A549 (cell line): ENCODE data around the gene GNAT3. TPM values are rescaled to one million over a fixed set of nuclear protein-coding genes. Genes with fewer than 3 reads are reported as not detected.

ENCODE experiments used
- ATAC-seq, 2 experiments: fragments of 200-7000 bp in 1 of 2; fragments of >200 bp in 1 of 2; cut with Nextera tagmentation in 1 of 2; cut with Tn5 transposase in 1 of 2; 3 replicates each; pipeline versions ENCODE4 v1.8.0 to v1.9.1; 2018 to 2020; ENCODE audit warnings: mild to moderate bottlenecking in 1 of 2, moderate library complexity in 1 of 2
- CTCF ChIA-PET: fragments of 300-600 bp; sonication (Branson Sonifier 250); formaldehyde crosslinking; extraction: SDS; loops from one replicate; lab custom pipeline; 2021; ENCODE audit warnings: antibody characterized with exemption, inconsistent platforms; lab: Yijun Ruan, JAX
- POLR2A ChIA-PET: fragments of 350-600 bp; formaldehyde crosslinking; extraction: SDS; loops from one replicate; lab custom pipeline; 2021; ENCODE audit warnings: antibody characterized with exemption, inconsistent platforms; lab: Yijun Ruan, JAX
- DNase-seq, 2 experiments: peaks; one replicate each; pipeline versions ENCODE4 v3.0.0 to v3.0.0-alpha.2; 2011 to 2016; ENCODE audit warnings: low read depth in 1 of 2, low spot score in 1 of 2
- FAIRE-seq: peaks from 2 replicates; lab custom pipeline; 2011; peaks lifted over from hg19 to GRCh38; lab: Jason Lieb, UNC
- H3K27ac ChIP-seq, 2 experiments: fragments of >200 bp; sonication (Bioruptor Twin); formaldehyde crosslinking; 3 replicates each; pipeline ENCODE4 v1.5.1; 2016 to 2017
- H3K4me1 ChIP-seq: fragments of >200 bp; sonication (Bioruptor Twin); formaldehyde crosslinking; 3 replicates; pipeline ENCODE4 v1.6.1; 2016
- H3K4me2 ChIP-seq: fragments of >200 bp; sonication (Bioruptor Twin); formaldehyde crosslinking; 3 replicates; pipeline ENCODE4 v1.6.1; 2016
- H3K4me3 ChIP-seq: fragments of >200 bp; sonication (Bioruptor Twin); formaldehyde crosslinking; 3 replicates; pipeline ENCODE4 v1.5.1; 2016
- H3K9me3 ChIP-seq: fragments of >200 bp; sonication (Bioruptor Twin); formaldehyde crosslinking; 3 replicates; pipeline ENCODE4 v1.6.1; 2016
- ATOH8 ChIP-seq: fragments of 250-450 bp; sonication (Bioruptor Pico); IDR thresholded peaks from 2 replicates; pipeline ENCODE4 v1.5.0; 2020; ENCODE audit warnings: low read depth, mild to moderate bottlenecking, moderate library complexity
- CBX2 ChIP-seq: fragments of 200-600 bp; sonication (generic); IDR thresholded peaks from 2 replicates; pipeline ENCODE4 v1.6.1; 2016; ENCODE audit warnings: low read depth, mild to moderate bottlenecking, borderline replicate concordance
- CBX8 ChIP-seq: fragments of 200-600 bp; sonication (generic); IDR thresholded peaks from 2 replicates; pipeline ENCODE4 v1.6.1; 2016
- CEBPB ChIP-seq, 2 experiments: fragments of >200 bp in 1 of 2; sonication (Bioruptor Twin) in 1 of 2; formaldehyde crosslinking in 1 of 2; IDR thresholded peaks; 2 replicates each; pipeline ENCODE4 v1.6.1; 2012 to 2016
- ELK1 ChIP-seq: fragments of 150-350 bp; IDR thresholded peaks from 2 replicates; pipeline ENCODE4 v1.6.1; 2014; ENCODE audit warnings: low read depth, mild to moderate bottlenecking, low read length
- EP300 ChIP-seq, 2 experiments: fragments of >200 bp; sonication (Bioruptor Twin); formaldehyde crosslinking; IDR thresholded peaks; 2 replicates in 1 of 2; 3 replicates in 1 of 2; pipeline ENCODE4 v1.6.1; 2016 to 2017
- ESRRA ChIP-seq: fragments of 150-350 bp; IDR thresholded peaks from 2 replicates; pipeline ENCODE4 v1.6.1; 2014; ENCODE audit warnings: mild to moderate bottlenecking, low read length, borderline replicate concordance
- FOSB ChIP-seq: fragments of 250-450 bp; sonication (Bioruptor Pico); IDR thresholded peaks from 2 replicates; pipeline ENCODE4 v1.5.0; 2020; ENCODE audit warnings: mild to moderate bottlenecking, moderate library complexity
- FOSL2 ChIP-seq, 2 experiments: fragments of 450-650 bp in 1 of 2; fragments of >200 bp in 1 of 2; sonication (Bioruptor Twin) in 1 of 2; formaldehyde crosslinking; IDR thresholded peaks; 2 replicates each; pipeline versions ENCODE4 v1.5.0 to v1.6.1; 2016 to 2020; ENCODE audit warnings: mild to moderate bottlenecking in 1 of 2, moderate library complexity in 1 of 2
- GATA3 ChIP-seq: IDR thresholded peaks from 2 replicates; pipeline ENCODE4 v1.6.1; 2012; ENCODE audit warnings: borderline replicate concordance
- HOXB5 ChIP-seq: fragments of 250-450 bp; sonication (Bioruptor Pico); IDR thresholded peaks from 2 replicates; pipeline ENCODE4 v1.5.0; 2020; ENCODE audit warnings: mild to moderate bottlenecking, moderate library complexity
- JUN ChIP-seq, 2 experiments: fragments of >200 bp; sonication (Bioruptor Twin); formaldehyde crosslinking; IDR thresholded peaks; 2 replicates in 1 of 2; 3 replicates in 1 of 2; pipeline ENCODE4 v1.6.1; 2016 to 2017
- JUNB ChIP-seq: fragments of >200 bp; sonication (Bioruptor Twin); formaldehyde crosslinking; IDR thresholded peaks from 2 replicates; pipeline ENCODE4 v1.6.1; 2016
- KDM5A ChIP-seq: fragments of 200-600 bp; sonication (generic); IDR thresholded peaks from 2 replicates; pipeline ENCODE4 v1.6.1; 2016; ENCODE audit warnings: antibody characterized with exemption, mild to moderate bottlenecking
- MAFK ChIP-seq: fragments of 450-650 bp; IDR thresholded peaks from 2 replicates; pipeline ENCODE4 v1.6.1; 2014; ENCODE audit not compliant: partially characterized antibody
- NFE2L2 ChIP-seq: fragments of 150-350 bp; conservative IDR thresholded peaks from 2 replicates; pipeline ENCODE4 v1.6.1; 2014; ENCODE audit warnings: low read length
- NPAS2 ChIP-seq: fragments of 250-450 bp; sonication (Bioruptor Pico); IDR thresholded peaks from 2 replicates; pipeline ENCODE4 v1.8.0; 2022; ENCODE audit warnings: mild to moderate bottlenecking, moderate library complexity, borderline replicate concordance
- NR3C1 ChIP-seq: fragments of >200 bp; sonication (Bioruptor Twin); formaldehyde crosslinking; IDR thresholded peaks from 3 replicates; pipeline ENCODE4 v1.6.1; 2017
- PBX3 ChIP-seq: IDR thresholded peaks from 2 replicates; pipeline ENCODE4 v1.6.1; 2012
- RARB ChIP-seq: fragments of 250-450 bp; sonication (Bioruptor Pico); IDR thresholded peaks from 2 replicates; pipeline ENCODE4 v1.8.0; 2021; ENCODE audit warnings: mild to moderate bottlenecking, moderate library complexity
- REST ChIP-seq: fragments of 200-600 bp; sonication (generic); IDR thresholded peaks from 2 replicates; pipeline ENCODE4 v1.6.1; 2016; ENCODE audit warnings: antibody characterized with exemption, mild to moderate bottlenecking, moderate library complexity
- SMC3 ChIP-seq: fragments of >200 bp; sonication (Bioruptor Twin); formaldehyde crosslinking; IDR thresholded peaks from 3 replicates; pipeline ENCODE4 v1.6.1; 2018; ENCODE audit warnings: inconsistent platforms
- SREBF2 ChIP-seq: fragments of 450-650 bp; IDR thresholded peaks from 2 replicates; pipeline ENCODE4 v1.6.1; 2014; ENCODE audit warnings: mild to moderate bottlenecking, moderate library complexity
- TFCP2L1 ChIP-seq: fragments of 250-450 bp; sonication (Bioruptor Pico); IDR thresholded peaks from 2 replicates; pipeline ENCODE4 v1.5.0; 2021; ENCODE audit warnings: mild to moderate bottlenecking
- ZNF302 ChIP-seq: fragments of 250-450 bp; sonication (Bioruptor Pico); IDR thresholded peaks from 2 replicates; pipeline ENCODE4 v1.9.0; 2021; ENCODE audit warnings: inconsistent platforms, mild to moderate bottlenecking, moderate library complexity
- ZSCAN20 ChIP-seq: fragments of 250-450 bp; sonication (Bioruptor Pico); IDR thresholded peaks from 2 replicates; pipeline ENCODE4 v1.8.0; 2022; ENCODE audit warnings: mild to moderate bottlenecking, moderate library complexity
- WGBS: methylation state at CpG from one replicate; pipeline ENCODE4 v1.1.6; 2017; ENCODE audit errors: missing lambda C conversion rate; 5-methylcytosine and 5-hydroxymethylcytosine counted together
- polyA plus RNA-seq, 4 experiments: library from polyadenylated mRNA; depleted of rRNA in 3 of 4; stranded (reverse); fragments of >200 nt; fragmentation: RNase III in 1 of 4; extraction: RNeasy Plus Mini Kit Qiagen cat#74134 plus additional on column Dnase treatment in 1 of 4; gene quantifications; 2 replicates in 3 of 4; 3 replicates in 1 of 4; pipeline ENCODE4 v1.2.3, GENCODE V29; 2011 to 2017
- TF ChIP-seq, protein P1 (sequence below): IDR thresholded peaks from 2 replicates; pipeline ENCODE4 v1.6.1; 2012
- TF ChIP-seq, protein P2 (sequence below): fragments of >200 bp; sonication (Bioruptor Twin); formaldehyde crosslinking; IDR thresholded peaks from 3 replicates; pipeline ENCODE4 v1.6.1; 2016

The GNAT3 gene
- polyA plus RNA-seq, 2 of the 4 experiments (the other 2 are of a cell fraction): not detected

GRCh38 chr7:80542398-80542797 lies 30.5 kb upstream of the GNAT3 start:
- H3K9me3 ChIP-seq: peaks cover 5% of the 10 kb centered on the region; the same call in 2 of the 3 replicates
- TF ChIP-seq GATA3 (peak; percentile 91), NPAS2 (CRISPR knock-in tag) (no peak), ZSCAN20 (CRISPR knock-in tag) (no peak), JUNB (peak; percentile 53), ELK1 (no peak), EP300 (IDR thresholded peaks at IDR 0.05) (peak in 1 of 2 experiments; percentile 34; a peak in 2 of 5 replicates), FOSL2 (IDR thresholded peaks at IDR 0.05) (peak; percentile 42; the same call in 1 of the 2 replicates), FOSL2 (CRISPR knock-in tag; IDR thresholded peaks at IDR 0.05) (peak; percentile 67), CEBPB (IDR thresholded peaks at IDR 0.05) (peak; percentile 47 to 49; a peak in 3 of 4 replicates), MAFK (peak; percentile 87), SMC3 (0 out of 3 replicates have a peak, but pooled peaks have one; percentile 19)
- TF ChIP-seq, protein P1, sequence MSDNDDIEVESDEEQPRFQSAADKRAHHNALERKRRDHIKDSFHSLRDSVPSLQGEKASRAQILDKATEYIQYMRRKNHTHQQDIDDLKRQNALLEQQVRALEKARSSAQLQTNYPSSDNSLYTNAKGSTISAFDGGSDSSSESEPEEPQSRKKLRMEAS: no peak
- peak; percentile 36 for FAIRE-seq
- peak overlapping the region; percentile 53 to 78 for H3K27ac ChIP-seq
- H3K4me1 ChIP-seq: peaks cover 14% of the 10 kb centered on the region
- CTCF ChIA-PET: no interaction called here
- WGBS: 7% methylated on average over 1 of the region's 1 CpG
- DNase-seq: peak; percentile 10 to 69
- peak; percentile 73 to 80 for ATAC-seq
- POLR2A ChIA-PET: interaction anchor here (1.3 kb wide), 1 partner anchor 43 kb away, joined by 3 read pairs; no protein-coding TSS in a partner anchor
- no peak overlapping the region for H3K4me3 ChIP-seq
- peak overlapping the region; percentile 48 for H3K4me2 ChIP-seq

DNA sequence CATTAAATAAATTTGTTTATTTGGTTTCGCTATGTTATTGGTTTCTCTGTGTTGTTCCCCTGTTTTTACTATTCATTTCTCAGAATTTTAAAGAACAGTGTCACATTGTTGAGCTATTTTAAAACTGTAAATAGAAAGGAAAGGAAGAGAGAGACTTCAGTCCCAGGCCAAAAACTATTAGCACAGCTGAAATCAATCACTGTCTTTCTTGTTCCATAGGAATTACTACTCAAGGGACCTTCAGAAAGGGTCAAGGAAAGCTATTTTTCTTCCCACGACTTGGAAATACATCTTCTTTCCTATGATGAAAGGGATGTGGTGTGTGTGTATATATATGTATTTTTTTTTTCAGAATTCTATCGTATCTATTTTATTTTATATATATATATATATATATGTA lies 29.0 kb upstream of the GNAT3 start:
- H3K27ac ChIP-seq: no peak overlapping the region
- DNase-seq (no peak), FAIRE-seq (no peak), ATAC-seq (no peak)
- TF ChIP-seq ESRRA (no peak), EP300 (IDR thresholded peaks at IDR 0.05) (no peak), ZNF302 (no peak), SREBF2 (no peak), KDM5A (no peak), FOSB (CRISPR knock-in tag) (no peak), PBX3 (no peak)
- ChIA-PET POLR2A (no interaction called here), CTCF (no interaction called here)
- H3K4me3 ChIP-seq: no peak overlapping the region
- peaks cover 14% of the 10 kb centered on the region for H3K4me1 ChIP-seq
- H3K9me3 ChIP-seq: peaks cover 5% of the 10 kb centered on the region; the same call in 2 of the 3 replicates
- no peak overlapping the region for H3K4me2 ChIP-seq
- 73% methylated on average over 3 of the region's 3 CpGs for WGBS

DNA sequence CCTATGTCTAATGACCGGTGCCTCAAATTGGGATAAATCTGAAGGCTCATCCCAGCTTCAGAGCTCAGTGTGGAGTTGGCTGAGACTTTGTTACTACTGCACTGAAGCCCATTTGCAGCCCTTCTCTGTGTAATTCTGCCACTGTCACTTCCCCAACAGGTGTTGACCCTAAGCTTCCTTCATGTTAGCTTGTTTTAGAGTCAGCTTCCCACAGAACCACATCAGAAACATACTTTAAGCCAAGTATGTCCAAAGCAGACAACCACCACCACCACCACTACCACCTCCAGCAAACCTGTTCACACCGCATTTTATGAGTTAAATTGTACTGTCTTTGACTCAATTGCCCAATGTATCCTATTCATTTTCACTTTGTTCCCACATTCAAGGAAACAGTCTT lies 25.2 kb upstream of the GNAT3 start:
- ATAC-seq (no peak), DNase-seq (no peak), FAIRE-seq (no peak)
- Histone ChIP-seq H3K4me1 (peaks cover 5% of the 10 kb centered on the region), H3K4me2 (no peak overlapping the region), H3K4me3 (no peak overlapping the region), H3K9me3 (no peaks in the 10 kb centered on the region), H3K27ac (no peak overlapping the region)
- POLR2A ChIA-PET: no interaction called here
- 95% methylated on average over 2 of the region's 2 CpGs for WGBS
- CTCF ChIA-PET: no interaction called here
- no peak for TF ChIP-seq ZSCAN20 (CRISPR knock-in tag)
- TF ChIP-seq HOXB5: no peak
- no peak for TF ChIP-seq RARB
- TF ChIP-seq NFE2L2: no peak
- TF ChIP-seq JUN (IDR thresholded peaks at IDR 0.05): no peak
- no peak for TF ChIP-seq EP300 (IDR thresholded peaks at IDR 0.05)
- TF ChIP-seq ESRRA: no peak
- no peak for TF ChIP-seq REST
- no peak for TF ChIP-seq CBX8
- TF ChIP-seq CBX2: no peak
- no peak for TF ChIP-seq TFCP2L1 (CRISPR knock-in tag)
- TF ChIP-seq, protein P2, sequence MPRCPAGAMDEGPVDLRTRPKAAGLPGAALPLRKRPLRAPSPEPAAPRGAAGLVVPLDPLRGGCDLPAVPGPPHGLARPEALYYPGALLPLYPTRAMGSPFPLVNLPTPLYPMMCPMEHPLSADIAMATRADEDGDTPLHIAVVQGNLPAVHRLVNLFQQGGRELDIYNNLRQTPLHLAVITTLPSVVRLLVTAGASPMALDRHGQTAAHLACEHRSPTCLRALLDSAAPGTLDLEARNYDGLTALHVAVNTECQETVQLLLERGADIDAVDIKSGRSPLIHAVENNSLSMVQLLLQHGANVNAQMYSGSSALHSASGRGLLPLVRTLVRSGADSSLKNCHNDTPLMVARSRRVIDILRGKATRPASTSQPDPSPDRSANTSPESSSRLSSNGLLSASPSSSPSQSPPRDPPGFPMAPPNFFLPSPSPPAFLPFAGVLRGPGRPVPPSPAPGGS: no peak
- no peak for TF ChIP-seq NR3C1
- no peak for TF ChIP-seq ATOH8 (CRISPR knock-in tag)
- no peak for TF ChIP-seq NPAS2 (CRISPR knock-in tag)
